ENCODE measurements around the gene HOGA1. TPM values are rescaled to one million over a fixed set of nuclear protein-coding genes. Genes with fewer than 3 reads are reported as not detected.

HOGA1 gene
- total and polyA plus RNA-seq, 2 donors (not counting 3 experiments of a cell fraction or from before 2014, with no cell fraction given) = 0.44 to 0.91 TPM

DNA sequence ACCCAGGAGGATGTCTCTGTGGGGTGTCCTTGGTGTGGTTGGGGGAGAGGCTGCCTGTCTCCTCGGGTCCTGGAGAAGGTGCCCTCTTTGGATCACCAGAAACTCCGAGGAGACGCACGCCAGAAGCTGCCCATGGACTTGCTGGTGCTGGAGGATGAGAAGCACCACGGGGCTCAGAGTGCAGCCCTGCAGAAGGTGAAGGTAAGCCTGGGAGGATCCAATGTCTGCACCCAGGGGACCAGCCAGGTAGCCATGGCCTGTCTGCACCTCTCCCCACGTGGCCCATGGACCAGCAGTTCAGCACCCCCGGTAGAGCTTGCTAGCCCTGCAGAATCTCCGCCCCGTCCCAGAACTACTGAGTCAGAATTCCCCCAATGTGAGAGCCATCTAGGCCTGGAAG lies 6.5 kb upstream of the HOGA1 start:
- dilution Hi-C loops (cut with MboI; ENCODE audit: extremely low pct_ligation_motif_present, low sequenced_read_pairs) = no loop called here
- H2AFZ ChIP-seq (ENCODE audit: low read depth, low read length) = no peak overlapping the region
- no TSS peak for BruUV-seq (replicated peaks)

More for the DNA sequence above, 6.5 kb upstream of the HOGA1 start:
- H3K9me1 ChIP-seq (replicated peaks; ENCODE audit: control insufficient read depth, extremely low read depth, insufficient read depth, low read length) = no peaks in the 10 kb centered on the region
- H3K79me2 ChIP-seq (ENCODE audit: control insufficient read depth, insufficient read depth, low read length) = no peaks in the 10 kb centered on the region
- H3K4me1 ChIP-seq (ENCODE audit: control insufficient read depth, extremely low read depth, insufficient read depth, low read length) = peaks cover 14% of the 10 kb centered on the region
- ChIA-PET POLR2A (no interaction called here), CTCF (interaction anchor here (1.0 to 8.2 kb wide), 3 partner anchors 9 to 36 kb away, joined by 3 to 304 read pairs (median 16); no protein-coding TSS in a partner anchor)
- FAIRE-seq (no peak), DNase-seq (ENCODE audit: low read depth, low spot score) (no peak)
- H3K36me3 ChIP-seq (ENCODE audit: control insufficient read depth in 2 of 2, extremely low read depth in 1 of 2, insufficient read depth in 2 of 2, low read length in 2 of 2) = no peaks in the 10 kb centered on the region
- no peaks in the 10 kb centered on the region for H3K9me3 ChIP-seq (replicated peaks; ENCODE audit: control insufficient read depth, insufficient read depth, low read length)
- no peak overlapping the region for H3K4me2 ChIP-seq (ENCODE audit: insufficient read depth, low read length)
- no peak overlapping the region for H3K9ac ChIP-seq (replicated peaks; ENCODE audit: extremely low read depth, insufficient read depth, low read length)
- no peaks in the 10 kb centered on the region for H4K20me1 ChIP-seq (replicated peaks; ENCODE audit: control insufficient read depth, extremely low read depth, insufficient read depth, low read length)
- no peaks in the 10 kb centered on the region for H3K27me3 ChIP-seq (ENCODE audit: control insufficient read depth in 2 of 2, insufficient read depth in 2 of 2, low read length in 2 of 2)
- TF ChIP-seq POLR2AphosphoS5 (IDR thresholded peaks at IDR 0.05; ENCODE audit: insufficient read depth, low read depth, low read length) (no peak), JUN (IDR thresholded peaks at IDR 0.05; ENCODE audit: borderline replicate concordance, insufficient read depth, insufficient read length, low read depth) (no peak), MYC (IDR thresholded peaks at IDR 0.05; ENCODE audit: low read depth, low read length) (no peak), FOS (IDR thresholded peaks at IDR 0.05; ENCODE audit: borderline replicate concordance, insufficient read depth, low read length) (no peak), POLR2A (IDR thresholded peaks at IDR 0.05; ENCODE audit: low read depth, low read length) (no peak), GATA2 (IDR thresholded peaks at IDR 0.05; ENCODE audit: insufficient read depth, insufficient read length, low read depth, low read length) (no peak), EZH2 (IDR thresholded peaks at IDR 0.05; ENCODE audit: borderline replicate concordance, low read depth, low read length, severe bottlenecking) (no peak)
- TF ChIP-seq, protein P1, sequence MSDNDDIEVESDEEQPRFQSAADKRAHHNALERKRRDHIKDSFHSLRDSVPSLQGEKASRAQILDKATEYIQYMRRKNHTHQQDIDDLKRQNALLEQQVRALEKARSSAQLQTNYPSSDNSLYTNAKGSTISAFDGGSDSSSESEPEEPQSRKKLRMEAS (IDR thresholded peaks at IDR 0.05; ENCODE audit: insufficient read depth, insufficient read length) = no peak
- TF ChIP-seq, protein P2, sequence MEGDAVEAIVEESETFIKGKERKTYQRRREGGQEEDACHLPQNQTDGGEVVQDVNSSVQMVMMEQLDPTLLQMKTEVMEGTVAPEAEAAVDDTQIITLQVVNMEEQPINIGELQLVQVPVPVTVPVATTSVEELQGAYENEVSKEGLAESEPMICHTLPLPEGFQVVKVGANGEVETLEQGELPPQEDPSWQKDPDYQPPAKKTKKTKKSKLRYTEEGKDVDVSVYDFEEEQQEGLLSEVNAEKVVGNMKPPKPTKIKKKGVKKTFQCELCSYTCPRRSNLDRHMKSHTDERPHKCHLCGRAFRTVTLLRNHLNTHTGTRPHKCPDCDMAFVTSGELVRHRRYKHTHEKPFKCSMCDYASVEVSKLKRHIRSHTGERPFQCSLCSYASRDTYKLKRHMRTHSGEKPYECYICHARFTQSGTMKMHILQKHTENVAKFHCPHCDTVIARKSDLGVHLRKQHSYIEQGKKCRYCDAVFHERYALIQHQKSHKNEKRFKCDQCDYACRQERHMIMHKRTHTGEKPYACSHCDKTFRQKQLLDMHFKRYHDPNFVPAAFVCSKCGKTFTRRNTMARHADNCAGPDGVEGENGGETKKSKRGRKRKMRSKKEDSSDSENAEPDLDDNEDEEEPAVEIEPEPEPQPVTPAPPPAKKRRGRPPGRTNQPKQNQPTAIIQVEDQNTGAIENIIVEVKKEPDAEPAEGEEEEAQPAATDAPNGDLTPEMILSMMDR (IDR thresholded peaks at IDR 0.05; ENCODE audit: extremely low read depth in 1 of 2, insufficient read depth in 1 of 2, low read depth in 1 of 2, low read length in 2 of 2) = no peak
- no peak overlapping the region for H3K4me3 ChIP-seq (replicated peaks in 1 of 3; ENCODE audit: insufficient read depth in 1 of 3, low read depth in 1 of 3, low read length in 3 of 3)
- H3K27ac ChIP-seq (ENCODE audit: insufficient read depth, low read depth, low read length) = no peak overlapping the region
- intact Hi-C loops (cut with micrococcal nuclease) = no loop called here
